ENCODE measurements around the gene OR4A15.

The OR4A15 gene

DNA sequence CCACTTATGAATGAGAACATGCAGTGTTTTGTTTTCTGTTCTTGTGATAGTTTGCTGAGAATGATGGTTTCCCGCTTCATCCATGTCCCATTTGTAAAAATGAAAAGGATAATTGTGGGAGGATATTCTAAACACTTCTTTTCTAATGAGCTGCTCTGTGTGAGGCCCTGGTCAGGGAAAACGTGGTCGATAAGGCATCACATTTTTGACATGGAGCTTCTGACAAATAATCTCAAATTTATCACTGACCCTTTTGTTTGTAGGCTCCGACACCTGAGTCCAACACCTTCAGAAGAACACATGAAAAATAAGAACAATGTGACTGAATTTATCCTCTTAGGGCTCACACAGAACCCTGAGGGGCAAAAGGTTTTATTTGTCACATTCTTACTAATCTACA is at the start of gene OR4A15:
Gene OR4A15 (plus strand): TSS at position 301 of the 400 bp plus-strand sequence. CDS start 0 bp downstream, at position 301.
- Mint-ChIP-seq H3K4me3 (no peak within 1 kb of the TSS), H3K27me3 (no peaks in the 10 kb centered on the region), H3K36me3 (ENCODE audit: low read depth) (no peaks in the 10 kb centered on the region), H3K4me1 (ENCODE audit: low read depth) (no peaks in the 10 kb centered on the region), H3K9me3 (peaks cover 40% of the 10 kb centered on the region), H3K27ac (no peak within 1 kb of the TSS)
- no peak for DNase-seq

DNA sequence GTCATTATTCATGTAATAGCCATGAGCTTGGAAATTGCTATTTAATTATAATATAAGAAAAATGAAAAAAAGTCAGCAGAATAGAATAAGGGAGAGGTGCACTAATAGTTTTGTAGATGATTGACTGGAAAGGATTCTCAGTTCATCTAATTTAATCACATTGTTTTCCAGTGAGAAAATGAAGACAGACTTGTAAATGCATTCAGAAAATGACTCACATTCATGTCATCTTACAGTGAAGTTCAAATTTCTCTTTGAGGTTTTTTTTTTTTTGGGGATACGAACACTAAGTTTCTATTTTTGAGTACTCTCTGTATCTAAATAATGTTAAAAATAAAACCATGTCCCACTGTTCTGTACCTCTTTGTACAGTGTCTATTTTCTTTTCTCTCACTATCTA is 43.3 kb upstream of the OR4A15 start:
- peaks cover 9% of the 10 kb centered on the region for H3K9me3 Mint-ChIP-seq
- no peak for DNase-seq
- no peaks in the 10 kb centered on the region for H3K4me1 Mint-ChIP-seq (ENCODE audit: low read depth)
- H3K4me3 Mint-ChIP-seq = no peak overlapping the region
- no peak overlapping the region for H3K27ac Mint-ChIP-seq
- H3K36me3 Mint-ChIP-seq (ENCODE audit: low read depth) = no peaks in the 10 kb centered on the region
- no peaks in the 10 kb centered on the region for H3K27me3 Mint-ChIP-seq

DNA sequence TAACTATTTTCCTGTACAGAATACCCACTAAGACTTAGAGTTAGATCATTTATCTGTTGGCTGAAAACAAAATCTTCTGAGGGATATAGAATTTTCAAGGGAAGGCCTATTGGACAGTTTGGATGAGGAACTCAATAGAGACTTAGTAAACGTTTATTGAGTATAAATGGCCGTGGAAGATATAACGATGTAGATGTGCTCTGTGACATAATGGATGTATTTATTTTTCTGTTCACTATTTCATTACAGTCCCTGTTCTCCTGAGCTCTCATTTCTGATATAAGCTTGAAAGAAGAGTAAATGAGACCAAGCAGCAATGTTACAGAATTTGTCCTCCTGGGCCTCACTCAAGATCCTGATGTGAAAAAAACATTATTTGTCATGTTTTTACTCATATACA is 24.9 kb upstream of the OR4A15 start, which contains the start of gene OR4A16:
Gene OR4A16 (plus strand): TSS at position 301 of the 400 bp plus-strand sequence. CDS start 0 bp downstream, at position 301.
- H3K36me3 Mint-ChIP-seq (ENCODE audit: low read depth) = no peaks in the 10 kb centered on the region
- no peak for DNase-seq
- H3K27me3 Mint-ChIP-seq = no peaks in the 10 kb centered on the region
- H3K27ac Mint-ChIP-seq = no peak within 1 kb of the TSS
- H3K9me3 Mint-ChIP-seq = peaks cover 20% of the 10 kb centered on the region
- no peak within 1 kb of the TSS for H3K4me3 Mint-ChIP-seq
- no peaks in the 10 kb centered on the region for H3K4me1 Mint-ChIP-seq (ENCODE audit: low read depth)

DNA sequence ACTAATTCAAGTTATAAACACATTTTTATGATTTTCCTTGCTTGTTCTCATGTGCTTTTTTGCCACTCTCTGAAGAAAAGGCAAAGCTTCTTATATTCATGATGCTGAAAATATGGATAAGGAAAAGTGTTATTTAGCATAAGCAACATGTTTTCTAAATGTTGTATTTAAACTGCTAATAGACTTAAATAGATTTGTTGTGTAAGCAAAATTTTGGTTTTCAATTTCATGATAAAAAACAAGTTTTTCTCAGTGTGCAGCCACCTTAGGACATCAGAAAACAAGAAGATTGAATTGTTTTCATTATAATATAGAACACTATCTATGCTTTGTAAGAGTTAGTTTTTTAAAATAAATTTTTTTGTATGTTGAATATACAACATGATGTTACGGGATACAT is 22.5 kb upstream of the OR4A15 start:
- H3K27me3 Mint-ChIP-seq = no peaks in the 10 kb centered on the region
- no peak overlapping the region for H3K4me3 Mint-ChIP-seq
- no peak for DNase-seq
- peaks cover 28% of the 10 kb centered on the region for H3K9me3 Mint-ChIP-seq
- no peaks in the 10 kb centered on the region for H3K36me3 Mint-ChIP-seq (ENCODE audit: low read depth)
- H3K4me1 Mint-ChIP-seq (ENCODE audit: low read depth) = no peaks in the 10 kb centered on the region
- H3K27ac Mint-ChIP-seq = no peak overlapping the region

DNA sequence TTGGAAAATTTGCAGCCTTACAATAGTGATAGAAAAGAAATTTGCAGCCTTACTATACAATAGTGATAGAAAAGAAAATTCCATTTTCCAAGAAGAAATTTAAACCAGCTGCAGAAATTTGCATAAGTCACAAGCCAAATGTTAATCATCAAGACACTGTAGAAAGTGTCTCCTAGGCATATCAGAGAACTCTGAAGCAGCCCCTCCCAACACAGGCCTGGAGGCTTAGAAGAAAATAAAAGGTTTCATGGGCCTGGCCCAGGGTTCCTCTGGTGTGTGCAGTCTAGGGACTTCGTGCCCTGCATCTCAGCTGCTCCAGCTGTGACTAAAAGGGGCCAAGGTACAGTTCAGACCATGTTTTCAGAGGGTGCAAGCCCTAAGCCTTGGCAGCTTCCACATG is 18.7 kb upstream of the OR4A15 start:
- DNase-seq = no peak
- Mint-ChIP-seq H3K27me3 (no peaks in the 10 kb centered on the region), H3K4me3 (no peak overlapping the region), H3K9me3 (peaks cover 34% of the 10 kb centered on the region), H3K4me1 (ENCODE audit: low read depth) (no peaks in the 10 kb centered on the region), H3K36me3 (ENCODE audit: low read depth) (no peaks in the 10 kb centered on the region), H3K27ac (no peak overlapping the region)

DNA sequence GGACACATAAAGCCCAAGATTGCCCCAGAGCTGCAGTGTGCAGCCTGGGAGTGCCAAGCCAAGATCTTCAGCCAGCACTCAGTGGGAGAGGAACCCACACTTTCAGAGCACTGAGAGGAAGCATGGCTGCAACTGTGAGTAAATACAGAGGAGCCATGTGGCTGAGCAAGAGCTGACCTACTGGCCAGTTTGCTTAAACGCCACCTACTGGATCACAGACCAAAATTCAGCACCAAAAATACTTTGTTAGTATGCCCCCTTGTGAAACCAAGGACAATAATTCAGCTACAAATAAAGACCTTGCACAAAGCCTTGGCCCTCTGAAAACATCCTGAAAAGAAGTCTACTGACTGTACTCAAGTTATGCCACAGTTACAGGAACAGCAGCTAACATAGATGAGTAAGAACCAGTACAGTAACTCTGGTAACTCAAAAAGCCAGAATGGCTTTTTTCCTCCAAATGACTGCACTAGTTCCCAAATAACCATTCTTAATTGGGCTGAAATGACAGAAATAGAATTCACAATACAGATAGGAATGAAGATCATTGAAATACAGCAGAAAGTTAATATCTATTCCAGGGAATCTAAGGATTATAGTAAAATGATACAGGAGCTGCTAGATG is 10.1 kb upstream of the OR4A15 start:
- no peaks in the 10 kb centered on the region for H3K27me3 Mint-ChIP-seq
- peaks cover 28% of the 10 kb centered on the region for H3K9me3 Mint-ChIP-seq
- no peaks in the 10 kb centered on the region for H3K36me3 Mint-ChIP-seq (ENCODE audit: low read depth)
- DNase-seq = no peak
- no peak overlapping the region for H3K4me3 Mint-ChIP-seq
- H3K4me1 Mint-ChIP-seq (ENCODE audit: low read depth) = no peaks in the 10 kb centered on the region
- H3K27ac Mint-ChIP-seq = no peak overlapping the region

DNA sequence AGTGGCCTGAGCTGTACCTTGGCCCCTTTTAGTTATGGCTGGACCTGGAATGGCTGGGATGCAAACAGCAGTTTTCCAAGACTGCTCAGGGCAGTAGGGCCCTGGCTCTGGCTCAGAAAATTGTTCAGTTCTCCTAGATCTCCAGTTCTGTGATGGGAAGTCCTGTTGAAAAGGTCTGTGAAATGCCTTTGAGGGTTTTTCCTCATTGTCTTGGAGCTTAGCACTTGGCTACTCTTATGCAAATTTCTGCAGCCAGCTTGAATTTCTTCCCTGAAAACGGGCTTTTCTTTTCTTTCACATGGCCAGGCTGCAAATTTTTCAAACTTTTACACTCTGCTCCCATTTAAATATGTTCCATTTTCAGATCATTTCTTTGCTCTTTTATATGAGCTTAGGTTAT is 33.2 kb downstream of the OR4A15 start:
- Mint-ChIP-seq H3K4me1 (ENCODE audit: low read depth) (no peaks in the 10 kb centered on the region), H3K4me3 (no peak overlapping the region), H3K27ac (no peak overlapping the region), H3K36me3 (ENCODE audit: low read depth) (no peaks in the 10 kb centered on the region), H3K27me3 (no peaks in the 10 kb centered on the region), H3K9me3 (peaks cover 29% of the 10 kb centered on the region)
- no peak for DNase-seq

All from activated T-cell treated with anti-CD3 and anti-CD28 coated beads, Interleukin-2, amount 50 U/mL, for 24 hours (primary cell).